Fibroblast of lung (primary cell): ENCODE results near the gene STEAP1B. TPM values are rescaled to one million over a fixed set of nuclear protein-coding genes. Genes with fewer than 3 reads are reported as not detected.
"Not testable (repeated sequence)": the region's sequence is repeated elsewhere in the genome, so short reads cannot be mapped to it uniquely, and the experiment has no call there.

ENCODE experiments used
- DNase-seq, 2 donors: peaks; one replicate each; pipeline versions ENCODE4 v3.0.0 to v3.0.0-alpha.2; 2010; ENCODE audit warnings: low read depth in 2 of 2
- H2AFZ ChIP-seq: 2 replicates; pipeline ENCODE4 v1.5.1; 2012; ENCODE audit warnings: low read length, control low read depth, inconsistent platforms
- H3K27ac ChIP-seq: 2 replicates; pipeline ENCODE4 v1.5.1; 2011; ENCODE audit warnings: low read length, control low read depth; ENCODE audit not compliant: insufficient read depth
- H3K27me3 ChIP-seq: 2 replicates; pipeline ENCODE4 v1.5.1; 2011; ENCODE audit warnings: mild to moderate bottlenecking, low read length; ENCODE audit not compliant: control insufficient read depth, insufficient read depth
- H3K36me3 ChIP-seq: 2 replicates; pipeline ENCODE4 v1.5.1; 2011; ENCODE audit warnings: low read length; ENCODE audit not compliant: control insufficient read depth, insufficient read depth
- H3K4me1 ChIP-seq: 2 replicates; pipeline ENCODE4 v1.5.1; 2011; ENCODE audit warnings: low read length; ENCODE audit not compliant: control insufficient read depth, insufficient read depth; ENCODE audit errors: extremely low read depth
- H3K4me2 ChIP-seq: 2 replicates; pipeline ENCODE4 v1.5.1; 2011; ENCODE audit warnings: low read length, control low read depth; ENCODE audit not compliant: insufficient read depth; ENCODE audit errors: extremely low read depth
- H3K4me3 ChIP-seq, 4 experiments: fragments of 200-600 bp in 1 of 4; sonication (generic) in 1 of 4; replicated peaks in 1 of 4; 2 replicates each; pipeline ENCODE4 v1.5.1; 2011 to 2016; ENCODE audit warnings: low read length in 4 of 4, low read depth in 3 of 4, mild to moderate bottlenecking in 3 of 4, control low read depth in 2 of 4, inconsistent platforms in 1 of 4, mixed read lengths in 1 of 4; ENCODE audit not compliant: insufficient read depth in 1 of 4; ENCODE audit errors: control extremely low read depth in 1 of 4
- H3K79me2 ChIP-seq: 2 replicates; pipeline ENCODE4 v1.5.1; 2012; ENCODE audit warnings: mild to moderate bottlenecking, low read length, inconsistent platforms; ENCODE audit not compliant: control insufficient read depth, insufficient read depth
- H3K9ac ChIP-seq: 2 replicates; pipeline ENCODE4 v1.5.1; 2011; ENCODE audit warnings: mild to moderate bottlenecking, low read length, control low read depth; ENCODE audit not compliant: insufficient read depth
- H3K9me3 ChIP-seq: 2 replicates; pipeline ENCODE4 v1.5.1; 2012; ENCODE audit warnings: low read depth, low read length; ENCODE audit not compliant: control insufficient read depth, insufficient read depth
- H4K20me1 ChIP-seq: 2 replicates; pipeline ENCODE4 v1.5.1; 2011; ENCODE audit warnings: low read length; ENCODE audit not compliant: control insufficient read depth, insufficient read depth; ENCODE audit errors: extremely low read depth
- EZH2 ChIP-seq: IDR thresholded peaks from 2 replicates; pipeline ENCODE4 v1.5.1; 2012; ENCODE audit warnings: low read length, control low read depth, mild to moderate bottlenecking; ENCODE audit errors: missing control alignments
- polyA plus RNA-seq, 2 donors: library from polyadenylated mRNA; depleted of rRNA in 1 of 2; stranded (reverse) in 1 of 2; unstranded in 1 of 2; fragments of >200 nt; gene quantifications; 2 replicates each; pipeline ENCODE4 v1.2.1, GENCODE V29; 2011 to 2012; ENCODE audit warnings: missing spikeins in 1 of 2
- total RNA-seq: library from RNA; depleted of rRNA; stranded (reverse); fragments of >200 nt; gene quantifications from 2 replicates; pipeline ENCODE4 v1.2.1, GENCODE V29; 2014
- TF ChIP-seq, protein P1 (sequence below), 2 donors: IDR thresholded peaks in 1 of 2; conservative IDR thresholded peaks in 1 of 2; 1 replicate in 1 of 2; 2 replicates in 1 of 2; pipeline ENCODE4 v1.5.1; 2011 to 2012; ENCODE audit warnings: low read length in 2 of 2, control low read depth in 1 of 2, inconsistent platforms in 1 of 2, low read depth in 1 of 2, mild to moderate bottlenecking in 1 of 2

Gene STEAP1B
- total and polyA plus RNA-seq, 2 donors (not counting 1 experiment from before 2014, with no cell fraction given), result 11.4 to 14.7 TPM

DNA sequence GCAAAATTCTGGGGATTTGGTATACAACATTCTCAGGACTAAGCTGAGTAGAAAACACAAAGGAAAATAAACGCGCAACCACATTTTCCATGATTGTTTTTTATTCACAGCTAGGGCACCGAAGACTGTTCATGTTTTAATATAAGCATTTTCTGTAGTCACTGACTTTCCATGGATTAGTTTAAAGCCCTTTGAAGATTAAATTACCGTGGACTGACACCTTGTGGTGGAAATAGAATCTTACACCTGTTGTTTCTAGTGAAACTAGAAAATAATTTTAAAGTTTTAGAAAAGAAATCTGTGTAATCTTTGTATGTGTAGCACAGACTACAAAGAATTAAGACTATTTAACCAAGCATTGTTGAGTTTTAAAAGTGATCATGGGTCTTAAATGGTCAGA is 1.3 kb upstream of the STEAP1B start:
- not testable (repeated sequence) for H3K4me3 ChIP-seq, H3K27me3 ChIP-seq, H3K27ac ChIP-seq, H4K20me1 ChIP-seq, H3K9ac ChIP-seq, H3K4me2 ChIP-seq, H3K36me3 ChIP-seq, H3K9me3 ChIP-seq, H3K4me1 ChIP-seq, H3K79me2 ChIP-seq, H2AFZ ChIP-seq
- peak; percentile 23 to 60 for DNase-seq
- TF ChIP-seq, protein P1, sequence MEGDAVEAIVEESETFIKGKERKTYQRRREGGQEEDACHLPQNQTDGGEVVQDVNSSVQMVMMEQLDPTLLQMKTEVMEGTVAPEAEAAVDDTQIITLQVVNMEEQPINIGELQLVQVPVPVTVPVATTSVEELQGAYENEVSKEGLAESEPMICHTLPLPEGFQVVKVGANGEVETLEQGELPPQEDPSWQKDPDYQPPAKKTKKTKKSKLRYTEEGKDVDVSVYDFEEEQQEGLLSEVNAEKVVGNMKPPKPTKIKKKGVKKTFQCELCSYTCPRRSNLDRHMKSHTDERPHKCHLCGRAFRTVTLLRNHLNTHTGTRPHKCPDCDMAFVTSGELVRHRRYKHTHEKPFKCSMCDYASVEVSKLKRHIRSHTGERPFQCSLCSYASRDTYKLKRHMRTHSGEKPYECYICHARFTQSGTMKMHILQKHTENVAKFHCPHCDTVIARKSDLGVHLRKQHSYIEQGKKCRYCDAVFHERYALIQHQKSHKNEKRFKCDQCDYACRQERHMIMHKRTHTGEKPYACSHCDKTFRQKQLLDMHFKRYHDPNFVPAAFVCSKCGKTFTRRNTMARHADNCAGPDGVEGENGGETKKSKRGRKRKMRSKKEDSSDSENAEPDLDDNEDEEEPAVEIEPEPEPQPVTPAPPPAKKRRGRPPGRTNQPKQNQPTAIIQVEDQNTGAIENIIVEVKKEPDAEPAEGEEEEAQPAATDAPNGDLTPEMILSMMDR (conservative IDR thresholded peaks at IDR 0.05 in 1 of 2, IDR thresholded peaks at IDR 0.05 in 1 of 2; ENCODE audit: low read depth in 1 of 2, low read length in 2 of 2), result peak in 1 of 2 donors; percentile 21

DNA sequence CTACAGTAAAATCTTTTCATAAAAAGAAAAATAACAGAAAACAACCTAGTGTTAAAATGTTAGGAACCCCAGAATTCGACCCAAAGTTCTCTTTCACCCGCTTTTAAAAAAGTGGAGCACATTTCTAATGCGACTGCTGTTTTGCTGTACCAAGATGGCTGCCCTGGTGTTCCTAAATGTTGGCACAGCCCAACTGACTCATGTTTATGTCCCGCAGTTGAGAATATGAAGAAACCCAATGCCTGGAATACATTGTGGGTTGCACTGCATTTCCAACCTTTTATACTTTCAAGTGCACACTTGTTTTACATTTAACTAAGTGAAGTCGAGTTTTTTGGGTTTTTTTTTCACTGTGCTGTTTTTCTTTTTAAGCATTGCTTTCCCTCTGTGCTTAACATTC is 944 bp downstream of the STEAP1B start:
- Histone ChIP-seq H3K4me1 (no peaks in the 10 kb centered on the region), H2AFZ (no peak overlapping the region), H3K4me3 (peak overlapping the region in 2 of 4 experiments; percentile 52 to 56), H3K79me2 (no peaks in the 10 kb centered on the region), H4K20me1 (no peaks in the 10 kb centered on the region), H3K36me3 (no peaks in the 10 kb centered on the region), H3K27me3 (no peaks in the 10 kb centered on the region), H3K9ac (no peak overlapping the region), H3K27ac (no peak overlapping the region), H3K4me2 (no peak overlapping the region), H3K9me3 (no peaks in the 10 kb centered on the region)
- peak; percentile 32 to 60 for DNase-seq
- TF ChIP-seq, protein P1 (conservative IDR thresholded peaks at IDR 0.05 in 1 of 2, IDR thresholded peaks at IDR 0.05 in 1 of 2; ENCODE audit: low read depth in 1 of 2, low read length in 2 of 2), result no peak
- no peak for TF ChIP-seq EZH2

DNA sequence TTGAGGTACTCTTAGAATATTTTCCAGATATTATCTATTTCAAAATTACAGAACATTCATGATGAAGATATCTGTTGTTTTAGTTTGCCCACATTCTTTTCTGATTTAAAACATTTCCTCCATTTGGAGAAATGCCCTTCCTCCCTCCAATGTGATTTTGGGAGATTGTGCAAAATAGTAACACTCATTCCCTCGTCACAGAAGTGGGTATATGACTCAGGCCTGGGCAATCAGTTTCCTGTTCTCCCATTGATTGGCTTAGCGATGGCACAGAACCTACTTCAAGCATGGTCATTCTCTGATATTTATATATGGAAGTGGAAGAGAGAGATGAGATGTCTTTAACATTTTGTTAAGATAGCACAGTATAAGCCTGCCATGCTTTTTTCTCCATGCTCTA is 3.1 kb downstream of the STEAP1B start:
- H3K4me2 ChIP-seq, H3K9me3 ChIP-seq, H3K4me3 ChIP-seq, H3K27me3 ChIP-seq, H3K9ac ChIP-seq, H3K27ac ChIP-seq, H3K4me1 ChIP-seq, H3K79me2 ChIP-seq, H3K36me3 ChIP-seq, H4K20me1 ChIP-seq, H2AFZ ChIP-seq: not testable (repeated sequence)
- peak; percentile 31 to 55 for DNase-seq

DNA sequence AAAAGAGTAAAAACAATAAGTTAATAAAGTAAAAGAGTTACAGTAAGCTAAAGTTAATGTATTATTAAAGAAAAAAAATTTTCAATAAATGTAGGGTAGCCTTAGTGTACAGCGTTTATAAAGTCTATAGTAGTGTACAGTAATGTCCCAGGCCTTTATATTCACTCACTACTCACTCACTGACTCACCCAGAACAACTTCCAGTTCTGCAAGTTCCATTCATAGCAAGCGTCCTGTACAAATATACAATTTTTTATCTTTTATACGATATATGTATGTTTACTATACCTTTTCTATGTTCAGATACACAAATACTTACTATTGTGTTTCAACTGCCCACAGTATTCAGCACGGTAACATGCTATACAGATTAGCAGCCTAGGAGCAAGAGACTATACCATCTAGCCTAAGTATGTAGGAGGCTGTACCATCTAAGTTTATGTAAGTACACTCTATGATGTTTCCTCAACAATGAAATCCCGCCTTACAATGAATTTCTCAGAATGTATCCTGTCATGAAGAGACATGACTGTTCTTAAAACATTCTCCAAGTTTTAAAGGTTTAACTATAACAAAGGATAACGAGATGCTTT is 3.6 kb downstream of the STEAP1B start:
- not testable (repeated sequence) for H3K27ac ChIP-seq, H3K79me2 ChIP-seq, H3K4me1 ChIP-seq, H3K36me3 ChIP-seq, H3K4me3 ChIP-seq, H3K9ac ChIP-seq, H2AFZ ChIP-seq, H4K20me1 ChIP-seq, H3K9me3 ChIP-seq, H3K4me2 ChIP-seq, H3K27me3 ChIP-seq
- DNase-seq, result peak; percentile 23 to 34

DNA sequence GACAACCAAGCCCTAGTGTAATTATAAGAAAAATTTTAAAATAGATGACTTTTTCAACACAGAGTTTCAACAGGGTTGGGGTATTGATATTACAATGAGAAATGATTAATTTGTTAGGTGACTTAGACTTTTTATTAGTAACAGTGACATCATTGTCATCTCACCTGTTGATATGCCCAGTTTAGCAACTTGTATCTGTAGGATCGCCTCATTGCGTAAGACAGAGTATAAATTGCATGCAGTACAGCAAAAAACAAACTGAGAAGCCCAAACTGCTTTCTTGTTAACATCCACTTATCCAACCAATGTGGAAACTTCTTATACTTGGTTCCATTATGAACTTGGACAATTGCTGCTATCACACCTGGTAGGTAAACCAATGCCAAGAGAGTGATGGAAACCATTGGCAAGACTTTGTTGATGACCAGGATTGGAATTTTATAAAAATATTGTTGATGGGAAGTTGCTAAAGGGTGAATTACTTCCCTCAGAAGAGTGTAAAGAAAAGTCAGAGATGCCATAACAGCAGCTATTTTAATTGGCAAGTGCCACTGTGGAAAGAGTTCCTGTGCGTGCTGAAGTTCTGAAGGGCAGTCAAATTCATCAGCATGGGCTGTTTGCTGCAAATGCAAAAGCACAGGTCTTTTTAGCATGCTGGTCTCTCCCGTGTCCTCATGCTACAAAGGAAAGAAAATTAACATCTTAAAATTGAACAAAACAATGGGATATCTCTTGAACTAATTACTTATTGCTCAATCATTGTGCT is 6.6 kb downstream of the STEAP1B start:
- not testable (repeated sequence) for H3K9ac ChIP-seq, H3K4me1 ChIP-seq, H4K20me1 ChIP-seq, H3K79me2 ChIP-seq, H3K27me3 ChIP-seq, DNase-seq, H3K9me3 ChIP-seq, H3K4me2 ChIP-seq, H3K27ac ChIP-seq, H3K4me3 ChIP-seq, H3K36me3 ChIP-seq, H2AFZ ChIP-seq
